ENCODE data around the gene MYO9A.

- no peak for TF ChIP-seq CTCF (IDR thresholded peaks at IDR 0.05)
- TF ChIP-seq POLR2A (IDR thresholded peaks at IDR 0.05): no peak
Observed at GRCh38 chr15:71853543-71853942, 264.4 kb downstream of the MYO9A start.

Data from heart left ventricle (tissue), 13 donors.